NB4 (cell line): ENCODE data around the gene PITPNC1.

ENCODE experiments used
- CTCF ChIP-seq: IDR thresholded peaks from one replicate; pipeline ENCODE4 v1.5.1; 2012; ENCODE audit warnings: low read depth, low read length
- MAX ChIP-seq: IDR thresholded peaks from 2 replicates; pipeline ENCODE4 v1.6.1; 2011; ENCODE audit warnings: low read depth, low read length
- MYC ChIP-seq: IDR thresholded peaks from 2 replicates; pipeline ENCODE4 v1.6.1; 2011; ENCODE audit warnings: low read depth, low read length
- POLR2A ChIP-seq: IDR thresholded peaks from 2 replicates; pipeline ENCODE4 v1.6.1; 2011; ENCODE audit warnings: mild to moderate bottlenecking; ENCODE audit not compliant: insufficient read length; ENCODE audit errors: extremely low read depth

- TF ChIP-seq MAX (no peak), CTCF (no peak), POLR2A (no peak), MYC (no peak)
Observed at GRCh38 chr17:67655478-67656148, 278.5 kb downstream of the PITPNC1 start.
